DOHH2 (cell line): Measurements from ENCODE around the gene PF4V1.

Experiments
- EZH2phosphoT487 ChIP-seq: fragments of 200-600 bp; sonication (generic); IDR thresholded peaks from 2 replicates; pipeline ENCODE4 v1.6.1; 2017; ENCODE audit warnings: borderline replicate concordance, mild to moderate bottlenecking, antibody characterized with exemption, low read length, moderate library complexity, mixed read lengths
- TF ChIP-seq, protein P1 (sequence below): fragments of 200-600 bp; sonication (generic); IDR thresholded peaks from one replicate; pipeline ENCODE4 v1.5.1; 2014; ENCODE audit warnings: antibody characterized with exemption, mild to moderate bottlenecking, low read depth, low read length; ENCODE audit not compliant: poor library complexity, severe bottlenecking

DNA sequence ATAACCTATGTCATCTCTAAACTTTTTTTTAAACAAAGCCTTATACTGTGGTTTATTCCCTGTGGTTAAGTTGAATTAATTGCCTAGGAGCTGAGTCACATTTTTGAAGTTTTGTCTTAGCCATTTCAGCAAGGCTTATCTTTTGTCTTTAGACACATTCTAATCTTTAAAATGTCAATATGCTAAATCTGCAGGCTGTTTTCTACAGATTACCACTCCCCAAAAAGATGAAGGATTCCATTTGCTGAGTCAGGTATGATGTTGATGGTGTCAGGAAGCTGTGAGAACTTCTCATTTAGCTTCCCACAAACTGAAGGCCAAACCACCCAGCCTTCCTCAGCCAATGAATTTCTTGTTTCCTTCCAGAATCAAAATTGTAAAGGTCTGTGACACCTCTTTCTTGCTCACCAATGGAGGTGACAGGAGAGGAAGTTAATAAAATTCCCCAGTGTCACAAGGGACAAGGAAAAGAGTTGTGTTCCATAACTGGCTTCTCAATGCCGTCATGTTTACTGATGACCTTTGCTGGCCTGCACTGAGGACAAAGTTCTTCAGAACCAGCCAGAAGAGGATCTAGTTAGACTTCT, 20.4 kb upstream of the PF4V1 start:
- TF ChIP-seq, protein P1, sequence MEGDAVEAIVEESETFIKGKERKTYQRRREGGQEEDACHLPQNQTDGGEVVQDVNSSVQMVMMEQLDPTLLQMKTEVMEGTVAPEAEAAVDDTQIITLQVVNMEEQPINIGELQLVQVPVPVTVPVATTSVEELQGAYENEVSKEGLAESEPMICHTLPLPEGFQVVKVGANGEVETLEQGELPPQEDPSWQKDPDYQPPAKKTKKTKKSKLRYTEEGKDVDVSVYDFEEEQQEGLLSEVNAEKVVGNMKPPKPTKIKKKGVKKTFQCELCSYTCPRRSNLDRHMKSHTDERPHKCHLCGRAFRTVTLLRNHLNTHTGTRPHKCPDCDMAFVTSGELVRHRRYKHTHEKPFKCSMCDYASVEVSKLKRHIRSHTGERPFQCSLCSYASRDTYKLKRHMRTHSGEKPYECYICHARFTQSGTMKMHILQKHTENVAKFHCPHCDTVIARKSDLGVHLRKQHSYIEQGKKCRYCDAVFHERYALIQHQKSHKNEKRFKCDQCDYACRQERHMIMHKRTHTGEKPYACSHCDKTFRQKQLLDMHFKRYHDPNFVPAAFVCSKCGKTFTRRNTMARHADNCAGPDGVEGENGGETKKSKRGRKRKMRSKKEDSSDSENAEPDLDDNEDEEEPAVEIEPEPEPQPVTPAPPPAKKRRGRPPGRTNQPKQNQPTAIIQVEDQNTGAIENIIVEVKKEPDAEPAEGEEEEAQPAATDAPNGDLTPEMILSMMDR, result no peak
- no peak for TF ChIP-seq EZH2phosphoT487
